Fibroblast of the aortic adventitia (primary cell): Measurements from ENCODE around the gene ETV3L. TPM values are rescaled to one million over a fixed set of nuclear protein-coding genes. Genes with fewer than 3 reads are reported as not detected.

ENCODE experiments used
- DNase-seq: peaks from one replicate; pipeline ENCODE4 v3.0.0-alpha.2; 2010; ENCODE audit warnings: low read depth
- H3K4me3 ChIP-seq: 2 replicates; pipeline ENCODE4 v1.5.1; 2011; ENCODE audit warnings: low read depth, mild to moderate bottlenecking, control low read depth, low read length, moderate library complexity
- CTCF ChIP-seq: IDR thresholded peaks from 2 replicates; pipeline ENCODE4 v1.5.1; 2011; ENCODE audit warnings: mild to moderate bottlenecking, low read length, control low read depth, inconsistent platforms; ENCODE audit not compliant: insufficient read depth
- total RNA-seq: library from RNA; depleted of rRNA; stranded (reverse); fragments of >200 nt; gene quantifications from 2 replicates; pipeline ENCODE4 v1.2.3, GENCODE V29; 2012; ENCODE audit warnings: low replicate concordance

The ETV3L gene
- total RNA-seq, 1 donor, result not detected

GRCh38 chr1:157142765-157143423, 43.3 kb upstream of the ETV3L start:
- no peak for DNase-seq
- no peak for TF ChIP-seq CTCF
- H3K4me3 ChIP-seq, result no peak overlapping the region

GRCh38 chr1:157142201-157142600, 42.6 kb upstream of the ETV3L start:
- DNase-seq, result no peak
- no peak for TF ChIP-seq CTCF
- H3K4me3 ChIP-seq, result no peak overlapping the region

- no peak for TF ChIP-seq CTCF
- no peak overlapping the region for H3K4me3 ChIP-seq
- no peak for DNase-seq
Measured at GRCh38 chr1:157141212-157141855, 41.7 kb upstream of the ETV3L start.

GRCh38 chr1:157140063-157140588, 40.5 kb upstream of the ETV3L start:
- H3K4me3 ChIP-seq, result no peak overlapping the region
- TF ChIP-seq CTCF, result no peak
- DNase-seq, result no peak

GRCh38 chr1:157139052-157139715, 39.6 kb upstream of the ETV3L start:
- H3K4me3 ChIP-seq, result peak overlapping the region; percentile 84
- TF ChIP-seq CTCF, result no peak
- no peak for DNase-seq

- TF ChIP-seq CTCF, result no peak
- peak; percentile 87 for DNase-seq
- peak within 1 kb of the TSS; percentile 84 for H3K4me3 ChIP-seq
Measured at GRCh38 chr1:157138220-157139051, 38.8 kb upstream of the ETV3L start, which contains the start of gene ETV3. Gene ETV3, minus strand, starts transcription at chr1:157138395. Its CDS starts 2,043 bp downstream, at chr1:157136352.
